Measurements from ENCODE around the gene PROSER3. TPM values are rescaled to one million over a fixed set of nuclear protein-coding genes. Genes with fewer than 3 reads are reported as not detected.

The PROSER3 gene
- total RNA-seq, 3 donors from 2014 or later (not counting 1 experiment from before 2014, with no cell fraction given) = 33.1 to 40.2 (median 35.9) TPM

DNA sequence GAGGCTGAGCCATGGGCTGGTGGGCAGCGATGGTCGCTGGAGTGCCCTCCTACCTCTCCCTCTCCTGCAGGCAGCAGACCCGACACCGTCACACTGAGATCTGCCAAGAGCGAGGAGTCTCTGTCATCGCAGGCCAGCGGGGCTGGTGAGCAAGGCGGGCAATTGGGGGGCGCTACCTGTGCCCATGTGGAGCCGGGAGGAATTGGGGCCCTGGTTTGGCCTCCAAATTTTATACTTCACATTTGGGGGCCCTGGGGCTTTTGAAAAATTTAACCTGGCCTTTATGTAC, 27.3 kb downstream of the PROSER3 start:
- DNase-seq (no peak), ATAC-seq (no peak)
- TF ChIP-seq, protein P1, sequence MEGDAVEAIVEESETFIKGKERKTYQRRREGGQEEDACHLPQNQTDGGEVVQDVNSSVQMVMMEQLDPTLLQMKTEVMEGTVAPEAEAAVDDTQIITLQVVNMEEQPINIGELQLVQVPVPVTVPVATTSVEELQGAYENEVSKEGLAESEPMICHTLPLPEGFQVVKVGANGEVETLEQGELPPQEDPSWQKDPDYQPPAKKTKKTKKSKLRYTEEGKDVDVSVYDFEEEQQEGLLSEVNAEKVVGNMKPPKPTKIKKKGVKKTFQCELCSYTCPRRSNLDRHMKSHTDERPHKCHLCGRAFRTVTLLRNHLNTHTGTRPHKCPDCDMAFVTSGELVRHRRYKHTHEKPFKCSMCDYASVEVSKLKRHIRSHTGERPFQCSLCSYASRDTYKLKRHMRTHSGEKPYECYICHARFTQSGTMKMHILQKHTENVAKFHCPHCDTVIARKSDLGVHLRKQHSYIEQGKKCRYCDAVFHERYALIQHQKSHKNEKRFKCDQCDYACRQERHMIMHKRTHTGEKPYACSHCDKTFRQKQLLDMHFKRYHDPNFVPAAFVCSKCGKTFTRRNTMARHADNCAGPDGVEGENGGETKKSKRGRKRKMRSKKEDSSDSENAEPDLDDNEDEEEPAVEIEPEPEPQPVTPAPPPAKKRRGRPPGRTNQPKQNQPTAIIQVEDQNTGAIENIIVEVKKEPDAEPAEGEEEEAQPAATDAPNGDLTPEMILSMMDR (IDR thresholded peaks at IDR 0.05) = no peak
- H3K4me3 Mint-ChIP-seq = no peak overlapping the region
- H3K27ac Mint-ChIP-seq = no peak overlapping the region
- Histone ChIP-seq H3K36me3 (ENCODE audit: control insufficient read depth, insufficient read depth, low read length) (peaks cover 5% of the 10 kb centered on the region), H3K27ac (ENCODE audit: low read length) (no peak overlapping the region), H3K4me3 (ENCODE audit: low read length) (no peak overlapping the region), H3K27me3 (ENCODE audit: control insufficient read depth, insufficient read depth, low read length) (no peaks in the 10 kb centered on the region), H3K4me1 (ENCODE audit: control insufficient read depth, insufficient read depth, low read length) (no peaks in the 10 kb centered on the region), H3K9me3 (ENCODE audit: control insufficient read depth, insufficient read depth, low read length) (no peaks in the 10 kb centered on the region)
- WGBS (ENCODE audit: insufficient coverage) = over 99% methylated on average over 10 of the region's 10 CpGs
- H3K9me3 Mint-ChIP-seq = no peaks in the 10 kb centered on the region
- no peaks in the 10 kb centered on the region for H3K27me3 Mint-ChIP-seq (ENCODE audit: low read depth in 2 of 2)
- H3K36me3 Mint-ChIP-seq = no peaks in the 10 kb centered on the region
- peaks cover 7 to 10% of the 10 kb centered on the region in 2 donors for H3K4me1 Mint-ChIP-seq
- intact Hi-C loops (cut with micrococcal nuclease) = no loop called here

DNA sequence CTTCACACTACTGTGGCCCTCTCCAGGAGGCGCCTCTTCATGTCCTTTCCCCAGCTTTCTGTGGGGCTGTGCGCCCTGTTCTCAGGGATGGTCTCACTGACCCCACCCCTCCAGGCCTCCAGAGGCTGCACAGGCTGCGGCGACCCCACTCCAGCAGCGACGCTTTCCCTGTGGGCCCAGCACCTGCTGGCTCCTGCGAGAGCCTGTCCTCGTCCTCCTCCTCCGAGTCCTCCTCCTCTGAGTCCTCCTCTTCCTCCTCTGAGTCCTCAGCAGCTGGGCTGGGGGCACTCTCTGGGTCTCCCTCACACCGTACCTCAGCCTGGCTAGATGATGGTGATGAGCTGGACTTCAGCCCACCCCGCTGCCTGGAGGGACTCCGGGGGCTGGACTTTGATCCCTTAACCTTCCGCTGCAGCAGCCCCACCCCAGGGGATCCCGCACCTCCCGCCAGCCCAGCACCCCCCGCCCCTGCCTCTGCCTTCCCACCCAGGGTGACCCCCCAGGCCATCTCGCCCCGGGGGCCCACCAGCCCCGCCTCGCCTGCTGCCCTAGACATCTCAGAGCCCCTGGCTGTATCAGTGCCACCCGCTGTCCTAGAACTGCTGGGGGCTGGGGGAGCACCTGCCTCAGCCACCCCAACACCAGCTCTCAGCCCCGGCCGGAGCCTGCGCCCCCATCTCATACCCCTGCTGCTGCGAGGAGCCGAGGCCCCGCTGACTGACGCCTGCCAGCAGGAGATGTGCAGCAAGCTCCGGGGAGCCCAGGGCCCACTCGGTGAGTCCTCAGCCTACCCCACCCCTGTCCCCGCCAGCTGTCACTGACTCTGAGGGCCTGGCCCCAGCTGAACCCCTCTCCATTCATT, 28.6 kb downstream of the PROSER3 start:
- Mint-ChIP-seq H3K4me3 (no peak overlapping the region), H3K9me3 (no peaks in the 10 kb centered on the region), H3K27ac (no peak overlapping the region), H3K27me3 (ENCODE audit: low read depth in 2 of 2) (no peaks in the 10 kb centered on the region), H3K36me3 (no peaks in the 10 kb centered on the region), H3K4me1 (peaks cover 7 to 10% of the 10 kb centered on the region in 2 donors)
- ATAC-seq (no peak), DNase-seq (no peak)
- Histone ChIP-seq H3K27ac (ENCODE audit: low read length) (no peak overlapping the region), H3K4me3 (ENCODE audit: low read length) (no peak overlapping the region), H3K4me1 (ENCODE audit: control insufficient read depth, insufficient read depth, low read length) (no peaks in the 10 kb centered on the region), H3K36me3 (ENCODE audit: control insufficient read depth, insufficient read depth, low read length) (peaks cover 4% of the 10 kb centered on the region), H3K9me3 (ENCODE audit: control insufficient read depth, insufficient read depth, low read length) (no peaks in the 10 kb centered on the region), H3K27me3 (ENCODE audit: control insufficient read depth, insufficient read depth, low read length) (no peaks in the 10 kb centered on the region)
- TF ChIP-seq, protein P1 (IDR thresholded peaks at IDR 0.05) = no peak
- intact Hi-C loops (cut with micrococcal nuclease) = no loop called here
- 97% methylated on average over 31 of the region's 31 CpGs for WGBS (ENCODE audit: insufficient coverage)

DNA sequence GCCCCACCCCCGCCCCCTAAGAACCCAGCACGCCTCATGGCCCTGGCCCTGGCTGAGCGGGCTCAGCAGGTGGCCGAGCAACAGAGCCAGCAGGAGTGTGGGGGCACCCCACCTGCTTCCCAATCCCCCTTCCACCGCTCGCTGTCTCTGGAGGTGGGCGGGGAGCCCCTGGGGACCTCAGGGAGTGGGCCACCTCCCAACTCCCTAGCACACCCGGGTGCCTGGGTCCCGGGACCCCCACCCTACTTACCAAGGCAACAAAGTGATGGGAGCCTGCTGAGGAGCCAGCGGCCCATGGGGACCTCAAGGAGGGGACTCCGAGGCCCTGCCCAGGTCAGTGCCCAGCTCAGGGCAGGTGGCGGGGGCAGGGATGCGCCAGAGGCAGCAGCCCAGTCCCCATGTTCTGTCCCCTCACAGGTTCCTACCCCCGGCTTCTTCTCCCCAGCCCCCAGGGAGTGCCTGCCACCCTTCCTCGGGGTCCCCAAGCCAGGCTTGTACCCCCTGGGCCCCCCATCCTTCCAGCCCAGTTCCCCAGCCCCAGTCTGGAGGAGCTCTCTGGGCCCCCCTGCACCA, 29.3 kb downstream of the PROSER3 start:
- ATAC-seq (no peak), DNase-seq (no peak)
- WGBS (ENCODE audit: insufficient coverage) = 95% methylated on average over 15 of the region's 15 CpGs
- H3K36me3 Mint-ChIP-seq = no peaks in the 10 kb centered on the region
- peaks cover 7 to 10% of the 10 kb centered on the region in 2 donors for H3K4me1 Mint-ChIP-seq
- no peak overlapping the region for H3K27ac ChIP-seq (ENCODE audit: low read length)
- H3K4me3 Mint-ChIP-seq = no peak overlapping the region
- H3K4me3 ChIP-seq (ENCODE audit: low read length) = no peak overlapping the region
- H3K4me1 ChIP-seq (ENCODE audit: control insufficient read depth, insufficient read depth, low read length) = no peaks in the 10 kb centered on the region
- H3K36me3 ChIP-seq (ENCODE audit: control insufficient read depth, insufficient read depth, low read length) = peaks cover 4% of the 10 kb centered on the region
- H3K27ac Mint-ChIP-seq = no peak overlapping the region
- no peaks in the 10 kb centered on the region for H3K9me3 ChIP-seq (ENCODE audit: control insufficient read depth, insufficient read depth, low read length)
- intact Hi-C loops (cut with micrococcal nuclease) = no loop called here
- no peaks in the 10 kb centered on the region for H3K27me3 Mint-ChIP-seq (ENCODE audit: low read depth in 2 of 2)
- TF ChIP-seq, protein P1 (IDR thresholded peaks at IDR 0.05) = no peak
- H3K9me3 Mint-ChIP-seq = no peaks in the 10 kb centered on the region
- no peaks in the 10 kb centered on the region for H3K27me3 ChIP-seq (ENCODE audit: control insufficient read depth, insufficient read depth, low read length)

All from natural killer cell (primary cell).